ENCODE measurements around the gene CLDN16.

DNA sequence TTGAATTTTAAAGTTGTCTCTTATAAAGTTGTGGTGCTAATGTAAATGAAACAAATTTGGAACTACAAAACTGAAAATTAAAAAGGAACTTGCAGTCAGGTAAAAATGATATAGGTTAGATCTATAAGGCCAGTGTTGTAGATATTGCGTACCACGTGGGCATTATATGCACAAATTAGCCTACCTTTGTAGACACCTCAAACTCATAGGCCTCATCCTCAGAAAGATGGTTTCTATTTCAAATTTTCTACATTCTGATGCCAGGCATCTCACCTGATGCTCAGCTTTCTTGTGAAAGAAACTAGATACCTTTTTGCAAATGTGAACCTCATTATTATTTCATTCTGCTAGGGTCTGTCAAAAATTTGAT is 36.1 kb downstream of the CLDN16 start:
- TF ChIP-seq, protein P1, sequence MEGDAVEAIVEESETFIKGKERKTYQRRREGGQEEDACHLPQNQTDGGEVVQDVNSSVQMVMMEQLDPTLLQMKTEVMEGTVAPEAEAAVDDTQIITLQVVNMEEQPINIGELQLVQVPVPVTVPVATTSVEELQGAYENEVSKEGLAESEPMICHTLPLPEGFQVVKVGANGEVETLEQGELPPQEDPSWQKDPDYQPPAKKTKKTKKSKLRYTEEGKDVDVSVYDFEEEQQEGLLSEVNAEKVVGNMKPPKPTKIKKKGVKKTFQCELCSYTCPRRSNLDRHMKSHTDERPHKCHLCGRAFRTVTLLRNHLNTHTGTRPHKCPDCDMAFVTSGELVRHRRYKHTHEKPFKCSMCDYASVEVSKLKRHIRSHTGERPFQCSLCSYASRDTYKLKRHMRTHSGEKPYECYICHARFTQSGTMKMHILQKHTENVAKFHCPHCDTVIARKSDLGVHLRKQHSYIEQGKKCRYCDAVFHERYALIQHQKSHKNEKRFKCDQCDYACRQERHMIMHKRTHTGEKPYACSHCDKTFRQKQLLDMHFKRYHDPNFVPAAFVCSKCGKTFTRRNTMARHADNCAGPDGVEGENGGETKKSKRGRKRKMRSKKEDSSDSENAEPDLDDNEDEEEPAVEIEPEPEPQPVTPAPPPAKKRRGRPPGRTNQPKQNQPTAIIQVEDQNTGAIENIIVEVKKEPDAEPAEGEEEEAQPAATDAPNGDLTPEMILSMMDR (conservative IDR thresholded peaks at IDR 0.05), result no peak
- TF ChIP-seq ZFX (IDR thresholded peaks at IDR 0.05), result no peak
